Measurements from ENCODE around the gene NFATC1.

Gene NFATC1

DNA sequence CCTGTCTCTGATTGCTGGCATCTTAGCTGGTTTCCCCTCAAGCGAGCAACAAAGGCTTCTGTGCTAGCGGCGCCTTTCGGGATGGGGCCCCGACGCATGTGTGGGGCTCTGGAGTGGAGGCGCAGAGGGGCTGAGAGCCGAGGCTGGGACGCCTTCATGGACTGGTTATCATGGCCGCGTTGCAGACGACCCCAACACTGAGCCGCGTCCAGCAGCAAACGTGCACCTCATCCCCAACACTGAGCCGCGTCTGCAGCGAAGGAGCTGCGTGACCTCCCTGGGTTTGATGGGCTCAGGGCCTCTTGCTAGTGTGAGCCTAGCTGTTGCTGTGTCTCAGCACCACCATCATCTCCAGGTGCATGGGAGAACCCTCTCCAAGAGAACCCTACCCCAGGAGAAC is 160.2 kb downstream of the NFATC1 start:
- Histone ChIP-seq H3K27me3 (replicated peaks; ENCODE audit: control insufficient read depth, insufficient read depth, low read length, poor library complexity, severe bottlenecking) (no peaks in the 10 kb centered on the region), H3K36me3 (ENCODE audit: control insufficient read depth, insufficient read depth, low read length) (no peaks in the 10 kb centered on the region), H3K4me1 (ENCODE audit: control insufficient read depth, insufficient read depth, low read length, poor library complexity, severe bottlenecking) (no peaks in the 10 kb centered on the region), H3K9me3 (ENCODE audit: control insufficient read depth, low read length) (no peaks in the 10 kb centered on the region), H3K4me3 (ENCODE audit: insufficient read depth, low read depth, low read length, poor library complexity, severe bottlenecking) (no peak overlapping the region), H3K27ac (ENCODE audit: insufficient read depth, low read length, poor library complexity, severe bottlenecking) (no peak overlapping the region)
- DNase-seq = no peak

GRCh38 chr18:79556829-79557585 is 161.3 kb downstream of the NFATC1 start:
- Histone ChIP-seq H3K4me3 (ENCODE audit: insufficient read depth, low read depth, low read length, poor library complexity, severe bottlenecking) (no peak overlapping the region), H3K36me3 (ENCODE audit: control insufficient read depth, insufficient read depth, low read length) (no peaks in the 10 kb centered on the region), H3K27ac (ENCODE audit: insufficient read depth, low read length, poor library complexity, severe bottlenecking) (no peak overlapping the region), H3K27me3 (replicated peaks; ENCODE audit: control insufficient read depth, insufficient read depth, low read length, poor library complexity, severe bottlenecking) (no peaks in the 10 kb centered on the region), H3K9me3 (ENCODE audit: control insufficient read depth, low read length) (no peaks in the 10 kb centered on the region), H3K4me1 (ENCODE audit: control insufficient read depth, insufficient read depth, low read length, poor library complexity, severe bottlenecking) (no peaks in the 10 kb centered on the region)
- DNase-seq = no peak

DNA sequence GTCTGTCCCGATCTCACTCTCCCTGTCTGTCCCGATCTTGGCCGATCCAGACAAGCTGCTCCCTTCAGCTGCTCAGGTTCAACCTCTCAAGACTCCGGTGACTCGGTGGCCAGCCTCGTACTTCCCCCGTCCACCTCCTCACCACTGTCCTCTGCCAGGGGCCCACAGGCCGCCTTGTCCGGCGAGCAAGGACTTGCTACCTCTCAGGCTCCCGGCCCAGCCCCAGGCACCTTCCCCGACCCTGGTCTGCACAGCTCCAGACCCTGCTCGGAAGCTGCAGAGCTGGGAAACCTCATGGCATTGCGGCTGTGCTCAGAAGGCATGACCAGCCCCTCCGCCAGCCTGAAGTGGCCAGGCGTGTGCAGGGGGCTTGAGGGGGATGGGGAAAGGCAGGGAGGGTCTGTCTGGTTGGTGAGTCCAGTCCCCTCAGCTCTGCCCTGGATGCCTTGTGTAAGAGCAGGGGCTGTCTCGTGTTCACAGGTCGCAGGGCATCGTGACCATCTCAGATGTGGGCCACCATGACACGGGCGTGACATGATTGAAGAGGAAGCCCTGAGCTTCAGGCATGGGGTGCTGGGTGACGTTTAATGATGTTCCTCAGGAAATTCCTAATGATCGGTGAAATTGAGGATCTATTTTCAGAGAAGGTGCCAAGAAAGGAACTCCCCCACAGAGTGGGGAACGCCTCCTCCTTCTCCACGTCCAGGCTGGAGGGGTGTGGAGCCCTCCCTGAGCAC is 162.6 kb downstream of the NFATC1 start:
- H3K36me3 ChIP-seq (ENCODE audit: control insufficient read depth, insufficient read depth, low read length) = no peaks in the 10 kb centered on the region
- no peak overlapping the region for H3K4me3 ChIP-seq (ENCODE audit: insufficient read depth, low read depth, low read length, poor library complexity, severe bottlenecking)
- H3K4me1 ChIP-seq (ENCODE audit: control insufficient read depth, insufficient read depth, low read length, poor library complexity, severe bottlenecking) = no peaks in the 10 kb centered on the region
- no peak overlapping the region for H3K27ac ChIP-seq (ENCODE audit: insufficient read depth, low read length, poor library complexity, severe bottlenecking)
- H3K9me3 ChIP-seq (ENCODE audit: control insufficient read depth, low read length) = no peaks in the 10 kb centered on the region
- no peaks in the 10 kb centered on the region for H3K27me3 ChIP-seq (replicated peaks; ENCODE audit: control insufficient read depth, insufficient read depth, low read length, poor library complexity, severe bottlenecking)
- DNase-seq = no peak

- Histone ChIP-seq H3K36me3 (ENCODE audit: control insufficient read depth, insufficient read depth, low read length) (no peaks in the 10 kb centered on the region), H3K27ac (ENCODE audit: insufficient read depth, low read length, poor library complexity, severe bottlenecking) (no peak overlapping the region), H3K27me3 (replicated peaks; ENCODE audit: control insufficient read depth, insufficient read depth, low read length, poor library complexity, severe bottlenecking) (no peaks in the 10 kb centered on the region), H3K4me1 (ENCODE audit: control insufficient read depth, insufficient read depth, low read length, poor library complexity, severe bottlenecking) (no peaks in the 10 kb centered on the region), H3K4me3 (ENCODE audit: insufficient read depth, low read depth, low read length, poor library complexity, severe bottlenecking) (no peak overlapping the region), H3K9me3 (ENCODE audit: control insufficient read depth, low read length) (no peaks in the 10 kb centered on the region)
- no peak for DNase-seq
Observed at GRCh38 chr18:79558933-79559416, 163.2 kb downstream of the NFATC1 start.

- H3K4me1 ChIP-seq (ENCODE audit: control insufficient read depth, insufficient read depth, low read length, poor library complexity, severe bottlenecking) = no peaks in the 10 kb centered on the region
- no peak for DNase-seq
- no peak overlapping the region for H3K4me3 ChIP-seq (ENCODE audit: insufficient read depth, low read depth, low read length, poor library complexity, severe bottlenecking)
- no peaks in the 10 kb centered on the region for H3K27me3 ChIP-seq (replicated peaks; ENCODE audit: control insufficient read depth, insufficient read depth, low read length, poor library complexity, severe bottlenecking)
- H3K27ac ChIP-seq (ENCODE audit: insufficient read depth, low read length, poor library complexity, severe bottlenecking) = no peak overlapping the region
- H3K36me3 ChIP-seq (ENCODE audit: control insufficient read depth, insufficient read depth, low read length) = no peaks in the 10 kb centered on the region
- no peaks in the 10 kb centered on the region for H3K9me3 ChIP-seq (ENCODE audit: control insufficient read depth, low read length)
Observed at GRCh38 chr18:79559436-79559835, 163.7 kb downstream of the NFATC1 start.

DNA sequence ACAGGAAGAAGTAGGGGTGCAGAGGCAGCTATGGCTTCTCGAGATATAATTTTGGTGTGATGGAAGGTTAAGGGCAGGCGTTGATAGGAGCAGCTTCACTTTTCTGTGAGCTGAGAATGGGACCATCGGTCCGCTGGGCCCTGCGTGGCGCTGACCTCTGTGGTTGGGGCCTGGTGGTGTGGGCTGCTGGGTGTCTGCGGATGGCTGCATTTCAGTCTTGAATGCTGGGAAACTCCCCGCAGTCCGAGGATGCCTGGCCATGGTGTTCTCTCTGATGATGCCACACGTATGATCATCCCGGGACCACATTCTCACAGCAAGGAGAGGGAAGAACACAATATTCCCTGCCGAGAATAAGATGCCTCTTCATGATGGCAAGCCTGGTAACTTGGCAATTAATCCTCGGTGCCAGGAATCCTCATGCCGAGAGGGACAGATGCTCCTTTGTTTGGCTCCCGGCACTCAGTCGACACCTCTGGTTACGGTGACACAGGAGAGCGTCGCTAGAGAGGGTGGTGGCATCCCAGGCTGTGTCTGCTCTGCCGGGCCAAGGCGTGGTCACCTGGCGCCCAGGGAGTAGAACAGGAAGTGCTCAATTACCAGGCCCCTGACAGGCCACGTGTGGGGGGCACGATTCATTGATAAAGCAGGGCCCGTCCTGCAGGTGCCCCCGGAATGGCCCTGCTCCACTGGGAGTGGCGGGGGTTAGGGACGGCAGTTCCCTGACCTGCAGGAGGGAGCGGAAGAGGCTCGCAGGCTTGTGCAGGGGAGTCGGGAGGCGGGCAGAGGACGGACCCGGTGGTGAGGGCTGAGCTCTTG is 164.5 kb downstream of the NFATC1 start:
- H3K4me1 ChIP-seq (ENCODE audit: control insufficient read depth, insufficient read depth, low read length, poor library complexity, severe bottlenecking) = no peaks in the 10 kb centered on the region
- H3K27me3 ChIP-seq (replicated peaks; ENCODE audit: control insufficient read depth, insufficient read depth, low read length, poor library complexity, severe bottlenecking) = no peaks in the 10 kb centered on the region
- no peak overlapping the region for H3K27ac ChIP-seq (ENCODE audit: insufficient read depth, low read length, poor library complexity, severe bottlenecking)
- no peaks in the 10 kb centered on the region for H3K36me3 ChIP-seq (ENCODE audit: control insufficient read depth, insufficient read depth, low read length)
- DNase-seq = no peak
- H3K9me3 ChIP-seq (ENCODE audit: control insufficient read depth, low read length) = no peaks in the 10 kb centered on the region
- H3K4me3 ChIP-seq (ENCODE audit: insufficient read depth, low read depth, low read length, poor library complexity, severe bottlenecking) = no peak overlapping the region

GRCh38 chr18:79560861-79561210 is 165.1 kb downstream of the NFATC1 start:
- DNase-seq = no peak
- Histone ChIP-seq H3K4me3 (ENCODE audit: insufficient read depth, low read depth, low read length, poor library complexity, severe bottlenecking) (no peak overlapping the region), H3K9me3 (ENCODE audit: control insufficient read depth, low read length) (no peaks in the 10 kb centered on the region), H3K27me3 (replicated peaks; ENCODE audit: control insufficient read depth, insufficient read depth, low read length, poor library complexity, severe bottlenecking) (no peaks in the 10 kb centered on the region), H3K4me1 (ENCODE audit: control insufficient read depth, insufficient read depth, low read length, poor library complexity, severe bottlenecking) (no peaks in the 10 kb centered on the region), H3K27ac (ENCODE audit: insufficient read depth, low read length, poor library complexity, severe bottlenecking) (no peak overlapping the region), H3K36me3 (ENCODE audit: control insufficient read depth, insufficient read depth, low read length) (no peaks in the 10 kb centered on the region)

DNA sequence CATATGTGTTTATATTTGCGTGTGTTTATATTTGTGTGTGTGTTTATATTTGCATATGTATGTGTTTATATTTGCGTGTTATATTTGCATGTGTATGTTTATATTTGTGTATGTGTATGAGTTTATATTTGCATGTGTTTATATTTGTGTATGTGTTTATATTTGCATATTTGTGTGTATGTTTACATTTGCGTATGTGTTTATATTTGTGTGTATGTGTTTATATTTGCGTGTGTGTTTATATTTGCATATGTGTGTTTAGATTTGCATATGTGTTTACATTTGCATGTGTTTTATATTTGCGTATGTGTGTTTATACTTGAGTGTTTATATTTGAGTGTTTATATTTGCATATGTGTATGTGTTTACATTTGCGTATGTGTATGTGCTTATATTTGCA is 168.2 kb downstream of the NFATC1 start:
- Histone ChIP-seq H3K4me1 (ENCODE audit: control insufficient read depth, insufficient read depth, low read length, poor library complexity, severe bottlenecking) (no peaks in the 10 kb centered on the region), H3K9me3 (ENCODE audit: control insufficient read depth, low read length) (no peaks in the 10 kb centered on the region), H3K27ac (ENCODE audit: insufficient read depth, low read length, poor library complexity, severe bottlenecking) (no peak overlapping the region), H3K36me3 (ENCODE audit: control insufficient read depth, insufficient read depth, low read length) (no peaks in the 10 kb centered on the region), H3K4me3 (ENCODE audit: insufficient read depth, low read depth, low read length, poor library complexity, severe bottlenecking) (no peak overlapping the region), H3K27me3 (replicated peaks; ENCODE audit: control insufficient read depth, insufficient read depth, low read length, poor library complexity, severe bottlenecking) (no peaks in the 10 kb centered on the region)
- no peak for DNase-seq

DNA sequence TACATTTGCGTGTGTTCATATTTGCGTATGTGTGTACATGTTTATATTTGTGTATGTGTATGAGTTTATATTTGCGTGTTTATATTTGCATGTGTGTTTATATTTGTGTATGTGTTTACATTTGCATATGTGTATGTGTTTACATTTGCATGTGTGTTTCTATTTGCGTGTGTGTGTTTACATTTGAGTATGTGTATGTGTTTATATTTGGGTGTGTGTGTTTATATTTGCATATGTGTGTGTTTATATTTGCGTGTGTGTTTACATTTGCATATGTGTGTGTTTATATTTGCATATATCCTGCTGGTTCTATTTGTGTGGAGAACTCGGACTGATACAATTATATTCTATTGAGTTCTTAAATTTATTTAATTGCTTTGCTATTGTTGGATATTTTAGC is 168.7 kb downstream of the NFATC1 start:
- DNase-seq = no peak
- Histone ChIP-seq H3K9me3 (ENCODE audit: control insufficient read depth, low read length) (no peaks in the 10 kb centered on the region), H3K27ac (ENCODE audit: insufficient read depth, low read length, poor library complexity, severe bottlenecking) (no peak overlapping the region), H3K27me3 (replicated peaks; ENCODE audit: control insufficient read depth, insufficient read depth, low read length, poor library complexity, severe bottlenecking) (no peaks in the 10 kb centered on the region), H3K36me3 (ENCODE audit: control insufficient read depth, insufficient read depth, low read length) (no peaks in the 10 kb centered on the region), H3K4me1 (ENCODE audit: control insufficient read depth, insufficient read depth, low read length, poor library complexity, severe bottlenecking) (no peaks in the 10 kb centered on the region), H3K4me3 (ENCODE audit: insufficient read depth, low read depth, low read length, poor library complexity, severe bottlenecking) (no peak overlapping the region)
